Osteocyte (in vitro differentiated cells): ENCODE measurements around the gene LRRC71. TPM values are rescaled to one million over a fixed set of nuclear protein-coding genes. Genes with fewer than 3 reads are reported as not detected.

Experiments used
- DNase-seq: peaks from one replicate; pipeline ENCODE4 v3.0.0; 2021; ENCODE audit warnings: mixed read lengths; ENCODE audit not compliant: unreplicated experiment; ENCODE audit errors: extremely low spot score
- H3K27ac Mint-ChIP-seq: one replicate; pipeline ENCODE4 v1.8.0; 2021; ENCODE audit warnings: mild to moderate bottlenecking, mixed read lengths; ENCODE audit not compliant: unreplicated experiment
- H3K27me3 Mint-ChIP-seq: one replicate; pipeline ENCODE4 v1.8.0; 2021; ENCODE audit warnings: mixed read lengths; ENCODE audit not compliant: unreplicated experiment
- H3K36me3 Mint-ChIP-seq: one replicate; pipeline ENCODE4 v1.8.0; 2021; ENCODE audit warnings: mixed read lengths; ENCODE audit not compliant: unreplicated experiment
- H3K4me1 Mint-ChIP-seq: one replicate; pipeline ENCODE4 v1.8.0; 2021; ENCODE audit warnings: mixed read lengths; ENCODE audit not compliant: unreplicated experiment
- H3K4me3 Mint-ChIP-seq: one replicate; pipeline ENCODE4 v1.8.0; 2021; ENCODE audit warnings: mild to moderate bottlenecking, moderate library complexity, mixed read lengths; ENCODE audit not compliant: unreplicated experiment
- H3K9me3 Mint-ChIP-seq: one replicate; pipeline ENCODE4 v1.8.0; 2021; ENCODE audit warnings: mixed read lengths; ENCODE audit not compliant: unreplicated experiment
- total RNA-seq: library from RNA; stranded (reverse); gene quantifications from 2 replicates; pipeline ENCODE4 v1.2.1, GENCODE V29; 2021
- TF ChIP-seq, protein P1 (sequence below): fragments of 200-600 bp; sonication (generic); IDR thresholded peaks from 2 replicates; pipeline ENCODE4 v1.5.0; 2021; ENCODE audit warnings: antibody characterized with exemption, mild to moderate bottlenecking, moderate library complexity

Gene LRRC71
- total RNA-seq, 1 donor from 2014 or later, result 0.35 TPM

DNA sequence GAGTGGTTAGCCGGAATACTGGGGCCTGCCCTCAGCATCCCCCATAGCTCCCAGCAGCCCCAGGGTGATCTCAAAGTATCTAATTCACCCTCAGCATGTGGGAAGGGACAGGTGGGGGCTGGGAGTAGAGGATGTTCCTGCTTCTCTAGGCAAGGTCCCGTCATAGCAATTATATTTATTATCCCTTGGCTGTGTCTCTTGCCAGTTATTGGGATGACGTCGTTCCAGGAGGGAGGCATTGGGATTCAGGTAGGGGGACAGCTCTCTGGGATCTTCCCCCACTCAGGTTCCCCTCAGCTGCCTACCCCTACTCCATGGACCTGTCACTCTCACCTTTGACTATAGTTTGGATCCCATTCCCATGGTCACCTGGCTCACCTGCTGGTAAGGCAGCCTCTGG, 38.8 kb upstream of the LRRC71 start:
- H3K4me3 Mint-ChIP-seq, result no peak overlapping the region
- TF ChIP-seq, protein P1, sequence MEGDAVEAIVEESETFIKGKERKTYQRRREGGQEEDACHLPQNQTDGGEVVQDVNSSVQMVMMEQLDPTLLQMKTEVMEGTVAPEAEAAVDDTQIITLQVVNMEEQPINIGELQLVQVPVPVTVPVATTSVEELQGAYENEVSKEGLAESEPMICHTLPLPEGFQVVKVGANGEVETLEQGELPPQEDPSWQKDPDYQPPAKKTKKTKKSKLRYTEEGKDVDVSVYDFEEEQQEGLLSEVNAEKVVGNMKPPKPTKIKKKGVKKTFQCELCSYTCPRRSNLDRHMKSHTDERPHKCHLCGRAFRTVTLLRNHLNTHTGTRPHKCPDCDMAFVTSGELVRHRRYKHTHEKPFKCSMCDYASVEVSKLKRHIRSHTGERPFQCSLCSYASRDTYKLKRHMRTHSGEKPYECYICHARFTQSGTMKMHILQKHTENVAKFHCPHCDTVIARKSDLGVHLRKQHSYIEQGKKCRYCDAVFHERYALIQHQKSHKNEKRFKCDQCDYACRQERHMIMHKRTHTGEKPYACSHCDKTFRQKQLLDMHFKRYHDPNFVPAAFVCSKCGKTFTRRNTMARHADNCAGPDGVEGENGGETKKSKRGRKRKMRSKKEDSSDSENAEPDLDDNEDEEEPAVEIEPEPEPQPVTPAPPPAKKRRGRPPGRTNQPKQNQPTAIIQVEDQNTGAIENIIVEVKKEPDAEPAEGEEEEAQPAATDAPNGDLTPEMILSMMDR, result no peak

DNA sequence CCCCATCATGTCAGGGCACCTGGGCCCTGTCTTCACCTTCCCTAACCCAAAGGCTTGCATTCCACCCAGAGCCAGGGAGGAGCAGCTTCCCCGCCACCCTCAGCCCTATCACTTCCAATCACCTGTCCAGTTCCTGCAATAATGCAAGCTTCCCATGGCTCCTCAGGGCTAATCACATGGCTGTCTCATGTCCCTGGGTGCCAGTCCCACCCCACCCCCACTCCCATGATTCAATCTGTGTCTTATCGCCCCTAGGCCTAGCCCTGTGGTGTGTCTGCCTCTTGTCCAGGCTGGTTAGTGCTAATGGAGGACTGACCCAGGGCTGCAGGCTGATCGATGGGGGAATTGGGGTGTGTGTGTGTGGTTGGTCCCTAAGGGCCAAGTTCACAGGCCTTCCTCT, 37.9 kb upstream of the LRRC71 start:
- Mint-ChIP-seq H3K27ac (no peak overlapping the region), H3K4me1 (no peaks in the 10 kb centered on the region), H3K27me3 (peaks cover 77% of the 10 kb centered on the region), H3K36me3 (no peaks in the 10 kb centered on the region), H3K9me3 (no peaks in the 10 kb centered on the region), H3K4me3 (no peak overlapping the region)
- no peak for DNase-seq
- TF ChIP-seq, protein P1, result no peak

More for the DNA sequence above, 38.8 kb upstream of the LRRC71 start:
- H3K36me3 Mint-ChIP-seq, result no peaks in the 10 kb centered on the region
- peaks cover 75% of the 10 kb centered on the region for H3K27me3 Mint-ChIP-seq
- no peak overlapping the region for H3K27ac Mint-ChIP-seq
- H3K9me3 Mint-ChIP-seq, result no peaks in the 10 kb centered on the region
- no peak for DNase-seq
- no peaks in the 10 kb centered on the region for H3K4me1 Mint-ChIP-seq

DNA sequence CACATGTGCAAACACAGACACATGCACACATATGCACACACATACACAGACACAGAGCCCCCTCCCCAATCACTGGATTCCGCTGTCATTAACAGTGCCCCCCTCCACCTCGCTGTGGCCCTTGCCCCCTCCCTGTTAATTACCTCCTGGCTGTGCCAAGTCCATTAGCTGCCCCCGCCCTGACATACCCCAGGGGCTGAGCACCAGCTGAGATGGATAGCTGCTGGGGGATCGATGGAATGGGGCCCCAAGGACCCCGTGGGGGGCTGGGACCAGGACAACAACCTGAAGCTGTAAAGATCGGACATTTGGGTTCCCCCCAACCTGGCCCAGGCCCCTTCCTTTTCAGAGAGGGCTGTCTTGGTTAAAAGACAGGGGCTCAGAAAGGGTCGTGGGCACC, 36.5 kb upstream of the LRRC71 start:
- H3K27me3 Mint-ChIP-seq, result peaks cover 67% of the 10 kb centered on the region
- H3K27ac Mint-ChIP-seq, result no peak overlapping the region
- TF ChIP-seq, protein P1, result no peak
- H3K9me3 Mint-ChIP-seq, result no peaks in the 10 kb centered on the region
- no peaks in the 10 kb centered on the region for H3K4me1 Mint-ChIP-seq
- no peak for DNase-seq
- H3K4me3 Mint-ChIP-seq, result no peak overlapping the region
- H3K36me3 Mint-ChIP-seq, result no peaks in the 10 kb centered on the region

DNA sequence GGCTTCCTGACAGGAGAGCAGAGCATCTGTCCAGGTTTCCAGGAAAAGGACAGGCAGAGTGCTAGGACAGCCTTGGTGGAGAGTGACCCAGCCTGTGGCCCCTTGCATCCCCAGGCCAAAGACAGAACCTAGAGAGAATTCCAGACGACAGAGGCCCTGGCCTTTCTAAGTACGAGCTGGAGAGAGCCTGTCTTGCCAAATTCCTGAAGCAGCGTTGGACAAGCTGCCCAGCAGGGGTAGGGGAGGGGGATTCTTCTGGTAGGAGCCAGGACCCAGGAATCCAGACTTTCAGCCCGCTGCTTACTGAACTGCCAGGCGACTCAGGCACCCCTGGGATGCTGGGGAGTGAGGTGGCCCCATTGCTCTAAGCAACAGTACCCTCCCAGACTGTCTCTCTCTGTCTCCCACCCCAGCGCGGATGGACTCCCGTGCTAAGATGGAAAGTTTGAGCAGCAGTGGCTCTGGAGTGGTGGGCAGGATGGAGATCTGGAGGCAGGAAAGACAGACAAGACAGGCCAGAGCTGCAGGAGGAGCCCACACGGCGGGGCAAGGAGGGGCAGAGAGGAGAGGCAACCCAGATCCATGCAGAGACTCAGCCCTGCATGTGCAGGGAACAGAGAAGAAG, 35.8 kb upstream of the LRRC71 start:
- Mint-ChIP-seq H3K4me1 (no peaks in the 10 kb centered on the region), H3K4me3 (no peak overlapping the region), H3K36me3 (no peaks in the 10 kb centered on the region), H3K27me3 (peaks cover 64% of the 10 kb centered on the region), H3K27ac (no peak overlapping the region), H3K9me3 (no peaks in the 10 kb centered on the region)
- TF ChIP-seq, protein P1, result no peak
- no peak for DNase-seq

DNA sequence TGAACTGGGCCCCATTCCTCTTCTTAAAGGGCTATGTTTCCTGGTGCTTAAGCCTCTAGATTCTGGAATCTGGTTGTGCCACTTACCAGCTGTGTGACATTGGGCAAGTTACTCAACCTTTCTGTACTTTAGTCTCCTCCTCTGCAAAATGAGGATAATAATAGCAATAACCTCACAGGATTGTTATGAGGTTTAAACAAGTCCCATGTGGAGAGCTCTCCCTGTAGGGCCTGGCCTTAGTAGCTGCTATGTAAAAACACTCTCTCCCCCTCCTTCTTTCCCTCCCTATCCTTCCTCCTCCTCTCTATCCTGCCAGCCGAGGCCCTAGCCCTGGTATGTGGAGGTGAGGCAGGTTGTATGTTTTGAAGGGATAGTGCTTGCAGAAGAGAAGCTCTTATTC, 35.1 kb upstream of the LRRC71 start:
- Mint-ChIP-seq H3K27ac (no peak overlapping the region), H3K36me3 (no peaks in the 10 kb centered on the region), H3K4me1 (no peaks in the 10 kb centered on the region), H3K27me3 (peaks cover 57% of the 10 kb centered on the region), H3K4me3 (no peak overlapping the region), H3K9me3 (no peaks in the 10 kb centered on the region)
- TF ChIP-seq, protein P1, result no peak
- no peak for DNase-seq
